GM23338 (cell line): ENCODE measurements around the gene CIT. TPM values are rescaled to one million over a fixed set of nuclear protein-coding genes. Genes with fewer than 3 reads are reported as not detected.

ENCODE experiments used
- ATAC-seq: fragments of 200-7000 bp; cut with Tn5 transposase; 3 replicates; pipeline ENCODE4 v1.9.1; 2020
- DNase-seq: peaks from one replicate; pipeline ENCODE4 v3.0.0-alpha.2; 2015; ENCODE audit warnings: low spot score
- H2AFZ ChIP-seq: fragments of 200-600 bp; sonication (generic); 2 replicates; pipeline ENCODE4 v1.8.0; 2016; ENCODE audit warnings: antibody characterized with exemption, mild to moderate bottlenecking, moderate library complexity
- H3F3A ChIP-seq: fragments of 200-600 bp; sonication (generic); replicated peaks from 2 replicates; pipeline ENCODE4 v1.8.0; 2017; ENCODE audit warnings: antibody characterized with exemption, mixed run types, low read depth
- H3K27ac ChIP-seq: fragments of 200-600 bp; sonication (generic); 2 replicates; pipeline ENCODE4 v1.6.1; 2016; ENCODE audit warnings: low read depth
- H3K27me3 ChIP-seq: fragments of 200-600 bp; sonication (generic); 2 replicates; pipeline ENCODE4 v1.8.0; 2016; ENCODE audit warnings: mild to moderate bottlenecking, mixed run types, moderate library complexity; ENCODE audit not compliant: insufficient read depth
- H3K36me3 ChIP-seq: fragments of 200-600 bp; sonication (generic); 2 replicates; pipeline ENCODE4 v1.8.0; 2016; ENCODE audit warnings: mild to moderate bottlenecking; ENCODE audit not compliant: insufficient read depth
- H3K4me1 ChIP-seq: fragments of 200-600 bp; sonication (generic); 2 replicates; pipeline ENCODE4 v1.8.0; 2016; ENCODE audit warnings: mild to moderate bottlenecking, moderate library complexity; ENCODE audit not compliant: insufficient read depth
- H3K4me2 ChIP-seq: fragments of 200-600 bp; sonication (generic); 2 replicates; pipeline ENCODE4 v1.7.1; 2017; ENCODE audit warnings: mixed run types
- H3K4me3 ChIP-seq: fragments of 200-600 bp; sonication (generic); 2 replicates; pipeline ENCODE4 v1.6.1; 2016; ENCODE audit warnings: mixed run types
- H3K79me2 ChIP-seq: fragments of 200-600 bp; sonication (generic); replicated peaks from 2 replicates; pipeline ENCODE4 v1.8.0; 2017; ENCODE audit warnings: mild to moderate bottlenecking; ENCODE audit not compliant: insufficient read depth
- H3K9me2 ChIP-seq: fragments of 200-600 bp; sonication (generic); 2 replicates; pipeline ENCODE4 v1.8.0; 2017; ENCODE audit not compliant: insufficient read depth
- H4K20me1 ChIP-seq: fragments of 200-600 bp; sonication (generic); replicated peaks from 2 replicates; pipeline ENCODE4 v1.8.0; 2017; ENCODE audit warnings: mild to moderate bottlenecking; ENCODE audit not compliant: insufficient read depth
- H3K27ac Mint-ChIP-seq: 2 replicates; pipeline ENCODE4 v1.8.0; 2020; ENCODE audit warnings: inconsistent platforms, mild to moderate bottlenecking, moderate library complexity, mixed read lengths
- H3K27me3 Mint-ChIP-seq: 3 replicates; pipeline ENCODE4 v1.8.0; 2022; ENCODE audit warnings: low read depth, mild to moderate bottlenecking, moderate library complexity, mixed read lengths, inconsistent platforms; ENCODE audit not compliant: insufficient read depth, poor library complexity
- H3K36me3 Mint-ChIP-seq: 3 replicates; pipeline ENCODE4 v1.8.0; 2021; ENCODE audit warnings: low read depth, mild to moderate bottlenecking, inconsistent platforms, moderate library complexity, mixed read lengths
- H3K4me1 Mint-ChIP-seq: 3 replicates; pipeline ENCODE4 v1.8.0; 2020; ENCODE audit warnings: mild to moderate bottlenecking, inconsistent platforms, mixed read lengths
- H3K4me3 Mint-ChIP-seq: 3 replicates; pipeline ENCODE4 v1.8.0; 2021; ENCODE audit warnings: moderate library complexity, mild to moderate bottlenecking, inconsistent platforms, mixed read lengths
- H3K9me3 Mint-ChIP-seq: 3 replicates; pipeline ENCODE4 v1.8.0; 2020; ENCODE audit warnings: moderate library complexity, mild to moderate bottlenecking, inconsistent platforms, mixed read lengths
- CREB1 ChIP-seq: fragments of 250-450 bp; sonication (Bioruptor Pico); IDR thresholded peaks from 2 replicates; pipeline ENCODE4 v1.5.0; 2020; ENCODE audit warnings: low read depth, mild to moderate bottlenecking, moderate library complexity
- EZH2 ChIP-seq: fragments of 200-600 bp; sonication (generic); IDR thresholded peaks from one replicate; pipeline ENCODE4 v1.8.0; 2017; ENCODE audit warnings: antibody characterized with exemption, mild to moderate bottlenecking, low read depth; ENCODE audit not compliant: unreplicated experiment
- EZH2phosphoT487 ChIP-seq: fragments of 200-600 bp; sonication (generic); IDR thresholded peaks from one replicate; pipeline ENCODE4 v1.8.1; 2018; ENCODE audit warnings: antibody characterized with exemption; ENCODE audit not compliant: unreplicated experiment
- JUNB ChIP-seq: IDR thresholded peaks from one replicate; pipeline ENCODE4 v1.6.1; 2016; ENCODE audit warnings: antibody characterized with exemption; ENCODE audit not compliant: unreplicated experiment
- POLR2AphosphoS5 ChIP-seq: IDR thresholded peaks from 2 replicates; pipeline ENCODE4 v1.6.1; 2016; ENCODE audit warnings: antibody characterized with exemption, low read depth
- STAT1 ChIP-seq: IDR thresholded peaks from one replicate; pipeline ENCODE4 v1.6.1; 2016; ENCODE audit warnings: antibody characterized with exemption; ENCODE audit not compliant: unreplicated experiment
- ZNF114 ChIP-seq: fragments of 250-450 bp; sonication (Bioruptor Pico); IDR thresholded peaks from 2 replicates; pipeline ENCODE4 v1.5.0; 2020; ENCODE audit warnings: mild to moderate bottlenecking, moderate library complexity
- ZNF331 ChIP-seq: fragments of 250-450 bp; sonication (Bioruptor Pico); IDR thresholded peaks from 2 replicates; pipeline ENCODE4 v1.5.0; 2020; ENCODE audit warnings: low read depth, mild to moderate bottlenecking, moderate library complexity
- polyA plus RNA-seq: library from polyadenylated mRNA; unstranded; fragments of >200 nt; fragmentation: Nextera tagmentation; extraction: Ambion mirVana; gene quantifications from 2 replicates; pipeline ENCODE4 v1.2.1, GENCODE V29; 2016
- total RNA-seq: library from RNA; depleted of rRNA; stranded (reverse); fragments of >200 nt; shearing (Covaris generic); gene quantifications from 2 replicates; pipeline ENCODE4 v1.2.3, GENCODE V29; 2014
- TF ChIP-seq, protein P1 (sequence below), 2 experiments: fragments of 200-600 bp in 1 of 2; sonication (generic) in 1 of 2; conservative IDR thresholded peaks; 2 replicates each; pipeline versions ENCODE4 v1.5.1 to v1.6.1; 2016 to 2017; ENCODE audit warnings: antibody characterized with exemption in 2 of 2, low read depth in 2 of 2, mild to moderate bottlenecking in 2 of 2, moderate library complexity in 1 of 2
- TF ChIP-seq, protein P2 (sequence below): IDR thresholded peaks from 2 replicates; pipeline ENCODE4 v1.6.1; 2016; ENCODE audit warnings: antibody characterized with exemption

Gene CIT
- total and polyA plus RNA-seq, 2 experiments from 2014 or later, result 9.7 to 47.8 TPM

GRCh38 chr12:119829439-119829838 is 47.7 kb downstream of the CIT start:
- TF ChIP-seq, protein P1, sequence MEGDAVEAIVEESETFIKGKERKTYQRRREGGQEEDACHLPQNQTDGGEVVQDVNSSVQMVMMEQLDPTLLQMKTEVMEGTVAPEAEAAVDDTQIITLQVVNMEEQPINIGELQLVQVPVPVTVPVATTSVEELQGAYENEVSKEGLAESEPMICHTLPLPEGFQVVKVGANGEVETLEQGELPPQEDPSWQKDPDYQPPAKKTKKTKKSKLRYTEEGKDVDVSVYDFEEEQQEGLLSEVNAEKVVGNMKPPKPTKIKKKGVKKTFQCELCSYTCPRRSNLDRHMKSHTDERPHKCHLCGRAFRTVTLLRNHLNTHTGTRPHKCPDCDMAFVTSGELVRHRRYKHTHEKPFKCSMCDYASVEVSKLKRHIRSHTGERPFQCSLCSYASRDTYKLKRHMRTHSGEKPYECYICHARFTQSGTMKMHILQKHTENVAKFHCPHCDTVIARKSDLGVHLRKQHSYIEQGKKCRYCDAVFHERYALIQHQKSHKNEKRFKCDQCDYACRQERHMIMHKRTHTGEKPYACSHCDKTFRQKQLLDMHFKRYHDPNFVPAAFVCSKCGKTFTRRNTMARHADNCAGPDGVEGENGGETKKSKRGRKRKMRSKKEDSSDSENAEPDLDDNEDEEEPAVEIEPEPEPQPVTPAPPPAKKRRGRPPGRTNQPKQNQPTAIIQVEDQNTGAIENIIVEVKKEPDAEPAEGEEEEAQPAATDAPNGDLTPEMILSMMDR (conservative IDR thresholded peaks at IDR 0.05; ENCODE audit: low read depth in 2 of 2), result no peak
- TF ChIP-seq POLR2AphosphoS5 (no peak), EZH2phosphoT487 (no peak), STAT1 (no peak), ZNF114 (CRISPR knock-in tag) (no peak), JUNB (no peak), ZNF331 (no peak), CREB1 (CRISPR knock-in tag) (no peak), EZH2 (no peak)
- TF ChIP-seq, protein P2, sequence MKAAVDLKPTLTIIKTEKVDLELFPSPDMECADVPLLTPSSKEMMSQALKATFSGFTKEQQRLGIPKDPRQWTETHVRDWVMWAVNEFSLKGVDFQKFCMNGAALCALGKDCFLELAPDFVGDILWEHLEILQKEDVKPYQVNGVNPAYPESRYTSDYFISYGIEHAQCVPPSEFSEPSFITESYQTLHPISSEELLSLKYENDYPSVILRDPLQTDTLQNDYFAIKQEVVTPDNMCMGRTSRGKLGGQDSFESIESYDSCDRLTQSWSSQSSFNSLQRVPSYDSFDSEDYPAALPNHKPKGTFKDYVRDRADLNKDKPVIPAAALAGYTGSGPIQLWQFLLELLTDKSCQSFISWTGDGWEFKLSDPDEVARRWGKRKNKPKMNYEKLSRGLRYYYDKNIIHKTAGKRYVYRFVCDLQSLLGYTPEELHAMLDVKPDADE, result no peak
- no peak overlapping the region for H3K4me2 ChIP-seq
- H3K79me2 ChIP-seq, result no peaks in the 10 kb centered on the region
- no peaks in the 10 kb centered on the region for H3K4me1 ChIP-seq
- H3K9me3 Mint-ChIP-seq, result no peaks in the 10 kb centered on the region
- H3K4me3 Mint-ChIP-seq, result no peak overlapping the region
- DNase-seq, result no peak
- H3K36me3 Mint-ChIP-seq, result peaks cover 48% of the 10 kb centered on the region
- H3K27ac ChIP-seq, result no peak overlapping the region
- peaks cover 10% of the 10 kb centered on the region; the same call in 1 of the 2 replicates for H4K20me1 ChIP-seq
- H3K27me3 Mint-ChIP-seq, result no peaks in the 10 kb centered on the region
- no peaks in the 10 kb centered on the region for H3K27me3 ChIP-seq
- H3K27ac Mint-ChIP-seq, result no peak overlapping the region
- no peak overlapping the region for H3K4me3 ChIP-seq
- ATAC-seq, result no peak
- no peak overlapping the region for H2AFZ ChIP-seq
- peaks cover 10% of the 10 kb centered on the region for H3K36me3 ChIP-seq
- no peaks in the 10 kb centered on the region for H3K4me1 Mint-ChIP-seq
- no peaks in the 10 kb centered on the region for H3K9me2 ChIP-seq
- no peaks in the 10 kb centered on the region for H3F3A ChIP-seq

GRCh38 chr12:119828300-119828699 is 48.8 kb downstream of the CIT start:
- H2AFZ ChIP-seq, result no peak overlapping the region
- no peak overlapping the region for H3K4me3 ChIP-seq
- no peak overlapping the region for H3K27ac ChIP-seq
- TF ChIP-seq STAT1, result no peak
- Mint-ChIP-seq H3K27ac (no peak overlapping the region), H3K4me3 (no peak overlapping the region), H3K4me1 (no peaks in the 10 kb centered on the region), H3K9me3 (no peaks in the 10 kb centered on the region), H3K36me3 (peaks cover 48% of the 10 kb centered on the region), H3K27me3 (no peaks in the 10 kb centered on the region)
- peaks cover 7% of the 10 kb centered on the region; the same call in 1 of the 2 replicates for H4K20me1 ChIP-seq
- H3K27me3 ChIP-seq, result no peaks in the 10 kb centered on the region
- no peaks in the 10 kb centered on the region for H3K79me2 ChIP-seq
- no peak overlapping the region for H3K4me2 ChIP-seq
- no peaks in the 10 kb centered on the region for H3K4me1 ChIP-seq
- H3K9me2 ChIP-seq, result no peaks in the 10 kb centered on the region
- DNase-seq, result no peak
- no peak for ATAC-seq
- H3F3A ChIP-seq, result no peaks in the 10 kb centered on the region
- H3K36me3 ChIP-seq, result peaks cover 7% of the 10 kb centered on the region
